Stimulated activated CD4-positive, alpha-beta T cell treated with anti-CD3 and anti-CD28 coated beads, TNF-alpha, amount 100 ng/mL, for 48 hours (primary cell): ENCODE measurements around the gene EPB41.
"Not testable (repeated sequence)": the region's sequence is repeated elsewhere in the genome, so short reads cannot be mapped to it uniquely, and the experiment has no call there.

Experiments used
- DNase-seq, 3 donors: peaks; one replicate each; pipeline ENCODE4 v3.0.0-alpha.2; 2020; ENCODE audit warnings: low read depth in 3 of 3

EPB41 gene

GRCh38 chr1:29108041-29108440 is 193.7 kb downstream of the EPB41 start:
- DNase-seq: not testable (repeated sequence)

GRCh38 chr1:29112705-29113412 is 198.5 kb downstream of the EPB41 start:
- DNase-seq: no peak

- no peak for DNase-seq
These were observed 199.2 kb downstream of the EPB41 start for GRCh38 chr1:29113413-29114117.

GRCh38 chr1:29114654-29115053 is 200.3 kb downstream of the EPB41 start:
- no peak for DNase-seq

- DNase-seq: no peak
These were observed 203.0 kb downstream of the EPB41 start for GRCh38 chr1:29117381-29117780.

- DNase-seq: no peak
These were observed 205.0 kb downstream of the EPB41 start for GRCh38 chr1:29119121-29119929.

DNA sequence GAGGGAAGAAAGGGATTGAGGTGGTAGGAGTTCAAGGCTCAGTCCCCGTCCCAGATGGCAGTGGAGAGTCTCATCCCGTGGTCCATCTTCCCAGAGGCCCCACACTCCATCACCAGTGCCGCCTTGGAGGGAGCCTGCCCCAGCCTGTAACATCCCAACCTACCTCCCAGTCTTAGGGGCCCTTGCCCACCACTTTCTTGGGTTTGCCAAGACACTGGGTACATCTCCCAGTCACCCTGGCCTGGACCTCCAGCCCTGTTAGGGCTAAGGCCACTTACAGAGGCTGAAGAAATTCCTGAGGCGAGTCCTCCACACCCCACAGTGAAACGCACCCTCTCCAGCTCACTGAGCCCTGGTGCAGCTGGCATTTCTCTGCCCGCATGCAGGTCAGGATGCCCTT is 206.0 kb downstream of the EPB41 start:
- no peak for DNase-seq

DNA sequence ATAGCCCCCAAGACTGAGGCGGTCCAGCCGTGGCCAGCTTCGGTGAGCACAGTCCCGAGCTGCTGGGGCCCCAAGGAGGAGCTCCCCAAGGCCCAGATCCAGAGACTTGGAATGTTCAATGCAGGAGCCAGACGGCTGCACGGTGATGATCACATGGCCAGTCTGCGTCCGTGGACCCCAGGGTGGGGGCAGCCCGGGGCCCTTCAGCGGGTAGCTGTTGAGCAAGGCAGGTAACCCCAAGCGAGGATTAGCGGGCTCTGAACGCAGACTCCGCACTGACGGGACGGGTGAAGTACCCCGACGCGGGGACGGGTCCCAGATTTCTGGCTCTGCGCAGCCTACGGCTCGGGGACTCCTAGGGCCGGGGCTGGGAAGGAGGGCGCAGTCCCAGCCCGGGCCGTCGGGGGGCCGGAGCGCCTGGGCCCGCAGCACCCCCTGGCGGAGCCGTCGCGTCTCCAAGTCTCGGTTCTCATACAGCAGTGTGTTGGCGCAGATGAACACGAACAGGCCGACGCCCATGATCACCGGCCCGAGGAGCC is 206.6 kb downstream of the EPB41 start:
- peak; percentile 46 to 62 (median 60) for DNase-seq

- DNase-seq: no peak
These were observed 207.2 kb downstream of the EPB41 start for GRCh38 chr1:29121516-29121935.

GRCh38 chr1:29121936-29122681 is 207.7 kb downstream of the EPB41 start:
- no peak for DNase-seq

DNA sequence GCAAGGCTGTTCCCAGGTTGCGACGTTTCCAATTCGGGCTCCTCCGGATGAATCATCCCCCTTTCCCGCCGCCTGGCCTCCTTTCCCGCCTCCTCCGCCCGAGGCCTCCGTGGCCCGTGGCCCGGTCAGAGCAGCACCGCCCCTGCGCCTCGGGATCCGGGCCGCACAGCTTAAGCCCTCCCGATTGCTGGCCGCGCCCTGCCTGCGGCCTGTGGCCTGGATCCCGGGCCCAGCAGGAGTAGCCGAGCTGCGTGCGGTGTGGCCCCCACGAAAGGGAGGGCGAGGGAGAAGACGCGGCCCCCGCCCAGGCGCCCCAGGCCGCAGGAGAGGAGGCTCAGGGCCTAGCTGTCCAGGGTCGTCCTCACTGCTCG is 208.3 kb downstream of the EPB41 start:
- DNase-seq: no peak

DNA sequence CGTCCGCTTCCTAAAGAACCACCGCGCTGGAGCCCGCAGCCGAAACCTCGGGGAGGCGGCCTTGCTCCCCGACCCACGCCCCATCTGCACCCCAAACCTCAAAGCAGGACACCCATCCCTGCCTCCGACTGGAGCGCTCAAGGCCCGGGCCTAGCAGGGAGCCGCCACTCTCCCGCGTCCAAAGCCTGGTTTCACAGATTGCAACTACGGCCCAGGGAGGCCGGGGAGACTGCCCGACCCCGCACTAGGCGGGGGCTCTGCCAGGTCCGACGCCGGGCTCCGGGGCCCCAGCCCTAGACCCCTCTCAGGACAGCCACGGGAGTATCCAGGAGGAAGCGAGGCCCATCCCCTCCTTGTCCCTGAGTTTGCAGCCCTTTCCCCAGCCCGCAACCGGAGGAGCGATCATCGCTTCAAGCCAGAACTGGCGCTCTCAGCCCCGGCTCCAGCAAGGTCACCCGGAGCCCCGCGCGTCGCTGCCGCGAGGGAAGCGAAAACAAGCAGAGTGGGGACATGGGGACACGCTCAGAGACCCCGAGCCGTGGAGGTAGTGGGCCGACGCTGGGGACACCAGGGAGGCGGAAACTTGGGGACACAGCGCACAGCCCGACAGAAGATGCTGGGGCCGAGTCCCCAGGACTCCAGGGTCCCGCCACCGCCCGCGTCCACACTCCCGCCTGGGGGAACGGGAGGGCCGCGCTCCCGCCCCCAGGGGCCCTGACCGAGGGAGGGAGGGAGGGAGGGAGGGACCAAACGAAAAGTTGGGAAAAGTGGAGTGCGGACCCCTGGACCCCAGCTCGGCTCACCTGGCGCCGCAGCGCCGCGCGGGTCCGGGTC is 208.9 kb downstream of the EPB41 start:
- no peak for DNase-seq

DNA sequence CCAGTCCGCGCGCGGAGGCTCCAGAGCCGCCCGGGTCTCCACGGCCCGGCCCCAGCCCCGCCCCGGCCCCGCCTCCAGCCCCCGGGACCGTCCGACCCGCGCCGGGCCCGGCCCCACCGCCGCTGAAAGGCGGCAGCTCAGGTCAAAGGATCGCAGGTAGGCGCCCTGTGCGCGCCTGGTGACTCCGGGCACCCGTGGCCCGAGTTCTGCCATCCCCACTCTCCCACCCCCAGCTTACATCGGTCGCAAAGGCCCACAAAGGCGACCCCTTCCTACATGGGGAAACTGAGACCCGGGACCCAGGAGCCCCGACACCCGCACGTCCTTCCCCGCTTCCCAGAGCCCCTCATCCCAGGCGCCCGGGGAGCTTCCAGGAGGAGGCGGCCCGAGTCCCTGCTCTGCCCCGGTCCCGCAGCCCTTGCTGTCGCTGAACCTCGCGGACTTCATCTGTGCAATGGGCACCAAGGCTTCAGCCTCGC is 209.6 kb downstream of the EPB41 start, which contains the start of gene TMEM200B:
Gene TMEM200B (minus strand): TSS at position 17 of the 479 bp plus-strand sequence. CDS start 2,075 bp downstream, outside the sequence.
- no peak for DNase-seq

- peak; percentile 41 to 66 (median 54) for DNase-seq
These were observed 210.2 kb downstream of the EPB41 start for GRCh38 chr1:29124366-29125236.

- no peak for DNase-seq
These were observed 210.9 kb downstream of the EPB41 start for GRCh38 chr1:29125237-29125641.

GRCh38 chr1:29125788-29126187 is 211.4 kb downstream of the EPB41 start:
- DNase-seq: no peak

DNA sequence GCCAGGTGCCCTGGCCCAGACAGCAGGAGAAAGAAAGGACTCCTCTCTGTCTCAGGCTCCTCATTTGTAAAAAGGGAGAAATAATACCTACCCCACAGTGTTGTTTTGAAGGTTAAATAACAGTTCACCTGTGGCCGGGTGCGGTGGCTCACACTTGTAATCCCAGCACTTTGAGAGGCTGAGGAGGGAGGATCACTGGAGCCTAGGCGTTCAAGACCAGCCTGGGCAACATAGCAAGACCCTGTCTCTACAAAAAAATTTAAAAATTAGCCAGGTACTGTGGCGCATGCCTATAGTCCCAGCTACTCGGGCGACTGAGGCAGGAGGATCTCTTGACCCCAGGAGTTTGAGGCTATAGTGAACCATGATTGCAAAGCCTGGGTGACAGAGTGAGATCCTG is 211.8 kb downstream of the EPB41 start:
- DNase-seq: no peak

DNA sequence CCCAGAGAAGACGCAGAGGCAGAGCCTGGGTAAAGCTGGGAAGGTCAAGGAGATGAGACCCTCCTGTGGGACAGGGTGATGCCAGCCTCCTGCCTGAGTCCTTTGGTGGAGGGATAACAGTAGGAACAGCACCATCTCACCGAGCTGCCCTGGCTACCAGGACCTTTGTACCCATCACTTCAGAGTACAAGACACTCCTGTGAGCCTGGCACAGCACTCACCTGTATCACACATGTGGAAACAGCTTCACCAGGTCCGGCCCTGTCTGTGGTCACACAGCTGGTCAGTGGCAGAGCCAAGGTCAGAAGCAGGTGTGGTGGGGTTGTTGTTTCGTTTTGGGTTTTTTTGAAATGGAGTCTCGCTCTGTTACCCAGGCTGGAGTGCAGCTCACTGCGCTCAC is 214.4 kb downstream of the EPB41 start:
- no peak for DNase-seq

DNA sequence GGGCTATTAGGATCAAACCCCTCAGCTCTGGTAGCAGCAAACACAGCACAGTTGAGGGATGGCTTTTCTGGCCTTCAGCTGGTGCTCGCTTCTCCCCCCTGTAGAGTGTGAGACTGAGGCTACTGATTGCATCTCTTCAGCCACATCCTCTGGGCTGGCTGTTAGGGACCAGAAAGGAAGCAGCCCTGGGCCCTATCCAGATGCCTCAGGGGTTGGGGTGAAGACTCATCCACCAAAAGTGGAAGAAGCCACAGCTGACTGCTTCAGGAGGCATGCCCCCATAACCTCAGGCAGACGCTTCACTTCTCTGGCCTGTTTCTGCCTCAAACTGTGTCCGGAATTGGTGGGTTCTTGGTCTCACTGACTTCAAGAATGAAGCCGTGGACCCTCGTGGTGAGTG is 215.5 kb downstream of the EPB41 start:
- DNase-seq: no peak
